Stimulated activated CD4-positive, alpha-beta T cell treated with anti-CD3 and anti-CD28 coated beads, TNF-alpha, amount 100 ng/mL, for 48 hours (primary cell): ENCODE results near the gene ACTR1A.

Source experiments
- DNase-seq, 3 donors: peaks; one replicate each; pipeline ENCODE4 v3.0.0-alpha.2; 2020; ENCODE audit warnings: low read depth in 3 of 3

Gene ACTR1A

GRCh38 chr10:102485093-102485784 lies 17.3 kb downstream of the ACTR1A start:
- DNase-seq = no peak

- no peak for DNase-seq
These were observed 18.5 kb downstream of the ACTR1A start for GRCh38 chr10:102484021-102484420.

- no peak for DNase-seq
These were observed 22.1 kb downstream of the ACTR1A start for GRCh38 chr10:102480396-102480795.

- no peak for DNase-seq
These were observed 22.9 kb downstream of the ACTR1A start for GRCh38 chr10:102479651-102480050.

- DNase-seq = no peak
These were observed 25.9 kb downstream of the ACTR1A start for GRCh38 chr10:102476466-102477141.

GRCh38 chr10:102475451-102476040 lies 27.0 kb downstream of the ACTR1A start:
- no peak for DNase-seq

- no peak for DNase-seq
These were observed 28.8 kb downstream of the ACTR1A start for GRCh38 chr10:102473445-102474331.

GRCh38 chr10:102470579-102471546 lies 31.6 kb downstream of the ACTR1A start:
- no peak for DNase-seq

- DNase-seq = no peak
These were observed 33.8 kb downstream of the ACTR1A start for GRCh38 chr10:102468683-102469082.

GRCh38 chr10:102467971-102468438 lies 34.5 kb downstream of the ACTR1A start:
- DNase-seq = no peak

- no peak for DNase-seq
These were observed 35.2 kb downstream of the ACTR1A start for GRCh38 chr10:102467318-102467717.

- DNase-seq = no peak
These were observed 37.0 kb downstream of the ACTR1A start for GRCh38 chr10:102465466-102465865.

- DNase-seq = no peak
These were observed 38.5 kb downstream of the ACTR1A start for GRCh38 chr10:102463983-102464382.

GRCh38 chr10:102462512-102463054 lies 39.9 kb downstream of the ACTR1A start:
- DNase-seq = no peak

GRCh38 chr10:102461187-102462054 lies 41.1 kb downstream of the ACTR1A start:
- DNase-seq = peak; percentile 86 to 96 (median 89)

GRCh38 chr10:102460836-102461186 lies 41.7 kb downstream of the ACTR1A start:
- no peak for DNase-seq

GRCh38 chr10:102458656-102459055 lies 43.9 kb downstream of the ACTR1A start:
- no peak for DNase-seq

GRCh38 chr10:102457591-102458150 lies 44.8 kb downstream of the ACTR1A start:
- no peak for DNase-seq

GRCh38 chr10:102455893-102456471 lies 46.5 kb downstream of the ACTR1A start:
- no peak for DNase-seq
